GM19395 (cell line): ENCODE data around the gene FNIP2.
"Not testable (repeated sequence)": the region's sequence is repeated elsewhere in the genome, so short reads cannot be mapped to it uniquely, and the experiment has no call there.

ENCODE experiments used
- ATAC-seq: cut with Tn5 transposase; IDR thresholded peaks from one replicate; pipeline ENCODE4 v1.9.1; 2021; ENCODE audit warnings: mild to moderate bottlenecking, moderate library complexity; ENCODE audit not compliant: unreplicated experiment

The FNIP2 gene

GRCh38 chr4:158768555-158769174 lies at the start of gene FNIP2:
Gene FNIP2, plus strand, starts transcription at chr4:158769026. Its CDS starts 187 bp downstream, at chr4:158769213.
- peak; percentile 78 for ATAC-seq

DNA sequence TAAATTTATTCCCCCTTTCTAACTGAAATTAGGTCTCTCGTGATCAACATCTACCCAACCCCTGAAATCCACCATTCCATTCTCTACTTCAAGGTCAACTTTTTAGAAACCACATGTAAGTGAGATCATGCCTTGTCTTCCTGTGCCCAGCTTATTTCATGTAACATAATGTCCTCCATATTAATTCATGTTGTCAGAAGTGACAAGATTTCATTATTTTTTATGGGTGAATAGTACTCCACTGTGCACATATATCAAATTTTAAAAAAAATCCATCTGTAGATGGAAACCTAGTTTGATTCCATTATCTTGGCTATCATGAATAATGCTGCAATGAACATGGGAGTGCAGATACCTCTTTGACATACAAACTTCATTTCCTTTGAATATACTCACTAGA lies 47.1 kb upstream of the FNIP2 start:
- ATAC-seq = no peak

DNA sequence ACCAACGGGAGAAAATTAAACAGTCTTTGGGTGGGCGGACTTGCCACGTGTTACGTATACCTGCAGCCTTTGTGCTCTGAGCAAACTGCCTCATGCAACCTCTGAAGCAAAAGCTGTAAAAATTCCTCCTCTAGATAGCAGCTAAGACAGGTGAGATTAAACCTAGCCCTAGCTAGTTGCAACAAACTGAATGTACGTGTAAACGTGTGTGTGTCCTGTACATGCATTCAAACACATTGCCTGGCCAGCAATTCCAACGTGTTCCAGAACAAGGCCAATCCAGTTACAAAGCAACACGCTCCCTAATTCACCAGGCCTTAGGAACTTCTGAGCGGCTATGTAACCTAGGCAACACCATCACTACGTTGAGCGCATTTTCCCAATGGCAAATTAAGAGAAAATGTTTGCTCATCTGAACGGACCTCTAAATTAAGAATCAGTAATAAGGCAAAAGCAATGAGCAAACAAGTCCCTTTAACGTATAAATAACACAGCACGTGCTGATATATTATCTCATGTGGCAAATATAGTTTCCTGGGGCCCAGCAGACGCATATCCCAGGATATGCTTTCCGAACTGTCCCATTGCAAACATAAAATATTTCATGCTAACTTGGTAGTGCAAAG lies 46.4 kb upstream of the FNIP2 start:
- peak; percentile 15 for ATAC-seq

- peak; percentile 97 for ATAC-seq
These were observed 45.7 kb upstream of the FNIP2 start, which contains the start of gene PPID for GRCh38 chr4:158722917-158723793. Gene PPID, minus strand, starts transcription at chr4:158723396. Its CDS starts 108 bp downstream, at chr4:158723288.

GRCh38 chr4:158724637-158725036 lies 44.2 kb upstream of the FNIP2 start:
- no peak for ATAC-seq

GRCh38 chr4:158726633-158727032 lies 42.2 kb upstream of the FNIP2 start:
- ATAC-seq = no peak

DNA sequence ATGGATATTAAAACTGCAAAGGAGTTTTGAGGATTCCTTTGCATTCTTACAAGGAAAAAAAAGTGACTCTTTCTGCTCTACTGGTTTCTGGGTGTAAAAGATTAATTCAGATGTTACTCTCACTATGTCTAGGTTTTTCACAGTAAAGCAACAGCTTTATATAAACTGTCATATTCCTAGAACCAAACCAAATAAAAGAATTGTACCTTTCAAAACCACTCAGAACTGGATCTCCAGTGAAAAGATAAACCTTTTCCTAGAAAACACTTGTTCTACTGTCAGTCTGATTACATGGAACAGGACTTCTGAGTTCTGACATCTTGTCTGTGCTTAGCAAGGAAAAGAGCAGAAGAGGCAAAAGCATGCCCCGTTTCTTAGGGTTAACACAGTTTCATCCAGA lies 40.6 kb upstream of the FNIP2 start:
- no peak for ATAC-seq

- peak; percentile 85 for ATAC-seq
These were observed 38.9 kb upstream of the FNIP2 start for GRCh38 chr4:158729716-158730559.

DNA sequence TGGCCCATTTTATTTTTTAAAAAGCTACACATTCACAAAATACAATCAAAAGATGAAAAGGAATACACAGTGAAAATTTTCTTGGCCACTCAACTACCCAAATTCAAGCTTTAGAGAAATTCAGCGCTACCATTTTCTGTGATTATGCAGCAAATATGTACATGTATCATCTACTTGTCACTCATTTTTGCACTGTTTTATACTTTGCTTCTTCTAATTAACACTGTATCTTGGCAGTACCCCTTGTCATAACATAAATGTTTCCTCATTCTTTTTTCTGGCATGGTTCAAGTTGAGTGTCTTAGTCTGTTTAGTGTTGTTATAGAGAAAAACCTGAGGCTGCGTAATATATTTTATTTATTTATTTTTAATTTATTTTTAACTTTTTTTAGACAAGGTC lies 30.0 kb upstream of the FNIP2 start:
- ATAC-seq = no peak

GRCh38 chr4:158739600-158739999 lies 29.2 kb upstream of the FNIP2 start:
- no peak for ATAC-seq

- ATAC-seq = no peak
These were observed 27.4 kb upstream of the FNIP2 start for GRCh38 chr4:158741326-158742021.

GRCh38 chr4:158746537-158746936 lies 22.3 kb upstream of the FNIP2 start:
- not testable (repeated sequence) for ATAC-seq

- no peak for ATAC-seq
These were observed 18.4 kb upstream of the FNIP2 start for GRCh38 chr4:158750379-158750778.

GRCh38 chr4:158754385-158755180 lies 14.2 kb upstream of the FNIP2 start:
- no peak for ATAC-seq

DNA sequence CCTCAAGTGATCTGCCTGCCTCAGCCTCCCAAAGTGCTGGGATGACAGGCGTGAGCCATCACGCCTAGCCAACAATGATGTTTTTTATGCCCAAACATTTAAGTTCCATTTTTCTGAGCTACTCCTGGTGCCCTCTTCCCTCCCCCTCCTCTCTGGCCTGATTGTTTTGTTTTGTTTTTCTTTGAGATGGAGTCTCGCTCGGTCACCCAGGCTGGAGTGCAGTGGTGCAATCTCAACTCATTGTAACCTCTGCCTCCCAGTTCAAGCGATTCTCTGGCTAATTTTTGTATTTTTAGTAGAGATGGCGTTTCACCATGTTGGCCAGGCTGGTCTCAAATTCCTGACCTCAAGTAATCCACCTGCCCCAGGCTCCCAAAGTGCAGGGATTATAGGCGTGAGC lies 13.0 kb upstream of the FNIP2 start:
- ATAC-seq = not testable (repeated sequence)

- no peak for ATAC-seq
These were observed 12.2 kb upstream of the FNIP2 start for GRCh38 chr4:158756588-158756987.

- ATAC-seq = no peak
These were observed 10.7 kb upstream of the FNIP2 start for GRCh38 chr4:158758142-158758541.

DNA sequence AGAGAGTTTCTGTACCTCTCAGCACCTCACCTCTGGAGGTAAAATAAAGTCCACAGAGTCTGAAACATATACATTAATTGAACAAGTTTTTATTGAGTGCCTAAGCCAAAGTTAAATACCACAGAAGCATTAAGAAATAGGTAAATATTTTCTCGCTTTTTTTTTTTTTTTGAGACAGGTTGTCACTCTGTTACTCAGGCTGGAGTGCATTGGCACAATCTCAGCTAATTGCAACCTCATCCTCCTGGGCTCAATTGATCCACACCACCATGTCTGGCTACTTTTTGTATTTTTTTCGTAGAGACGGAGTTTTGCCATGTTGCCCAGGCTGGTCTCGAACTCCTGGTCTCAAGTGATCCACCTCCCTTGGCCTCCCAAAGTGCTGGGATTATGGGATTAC lies 10.1 kb upstream of the FNIP2 start:
- ATAC-seq = no peak

DNA sequence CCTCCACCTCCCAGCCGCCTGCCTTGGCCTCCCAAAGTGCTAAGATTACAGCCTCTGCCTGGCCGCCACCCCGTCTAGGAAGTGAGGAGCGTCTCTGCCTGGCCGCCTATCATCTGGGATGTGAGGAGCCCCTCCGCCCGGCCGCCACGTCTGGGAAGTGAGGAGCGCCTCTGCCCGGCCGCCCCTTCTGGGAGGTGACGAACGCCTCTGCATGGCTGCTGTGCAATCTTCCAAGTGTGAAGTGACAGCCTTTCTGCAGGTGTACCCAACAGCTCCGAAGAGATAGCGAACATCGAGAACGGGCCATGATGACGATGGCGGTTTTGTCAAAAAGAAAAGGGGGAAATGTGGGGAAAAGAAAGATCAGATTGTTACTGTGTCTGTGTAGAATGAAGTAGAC lies 9.3 kb upstream of the FNIP2 start:
- ATAC-seq = not testable (repeated sequence)
